Measurements from ENCODE around the gene ATF1.

DNA sequence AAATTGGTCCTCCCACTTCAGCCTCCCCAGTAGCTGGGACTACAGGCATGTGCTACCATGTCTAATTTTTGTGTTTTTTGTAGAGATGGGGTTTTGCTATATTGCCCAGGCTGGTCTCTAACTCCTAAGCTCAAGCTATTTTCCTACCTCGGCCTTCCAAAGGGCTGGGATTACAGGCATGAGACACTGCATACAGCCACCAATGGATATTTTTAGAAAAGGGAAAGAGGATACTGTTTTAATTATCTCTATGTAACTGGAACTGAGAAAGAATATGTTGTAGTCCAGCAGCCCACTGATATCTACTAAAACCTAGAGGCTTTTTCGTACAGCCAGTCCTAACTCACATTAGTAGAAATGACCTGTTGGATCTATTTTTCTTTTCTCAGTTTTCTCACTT, 85.1 kb downstream of the ATF1 start:
- TF ChIP-seq CTCF (IDR thresholded peaks at IDR 0.05; ENCODE audit: low read depth, low read length, poor library complexity, severe bottlenecking) (no peak), EZH2phosphoT487 (IDR thresholded peaks at IDR 0.05; ENCODE audit: borderline replicate concordance, low read length) (no peak)

All from DOHH2 (cell line).